Epithelial cell of proximal tubule (primary cell): Measurements from ENCODE around the gene REXO1. TPM values are rescaled to one million over a fixed set of nuclear protein-coding genes. Genes with fewer than 3 reads are reported as not detected.

ENCODE experiments used
- DNase-seq: peaks from one replicate; pipeline ENCODE4 v3.0.0-alpha.2; 2011; ENCODE audit warnings: low read depth
- H3K4me3 ChIP-seq: 2 replicates; pipeline ENCODE4 v1.5.1; 2011; ENCODE audit warnings: low read depth, mild to moderate bottlenecking, low read length
- CTCF ChIP-seq: conservative IDR thresholded peaks from 2 replicates; pipeline ENCODE4 v1.5.1; 2012; ENCODE audit warnings: low read depth, mild to moderate bottlenecking, low read length
- total RNA-seq: library from RNA; depleted of rRNA; stranded (reverse); fragments of >200 nt; gene quantifications from 2 replicates; pipeline ENCODE4 v1.2.3, GENCODE V29; 2015

REXO1 gene
- total RNA-seq, 1 donor from 2014 or later, result 18.4 TPM

GRCh38 chr19:1849132-1849474, 820 bp upstream of the REXO1 start:
- TF ChIP-seq CTCF, result no peak
- no peak overlapping the region for H3K4me3 ChIP-seq
- DNase-seq, result no peak

- H3K4me3 ChIP-seq, result peak overlapping the region; percentile 95
- DNase-seq, result no peak
- no peak for TF ChIP-seq CTCF
Observed at GRCh38 chr19:1847684-1848398, 442 bp downstream of the REXO1 start.

- TF ChIP-seq CTCF, result no peak
- H3K4me3 ChIP-seq, result peak overlapping the region; percentile 95
- DNase-seq, result no peak
Observed at GRCh38 chr19:1847348-1847683, 967 bp downstream of the REXO1 start.

GRCh38 chr19:1846517-1847204, 1.6 kb downstream of the REXO1 start:
- no peak for DNase-seq
- H3K4me3 ChIP-seq, result peak overlapping the region; percentile 95
- TF ChIP-seq CTCF, result no peak

GRCh38 chr19:1845642-1846041, 2.6 kb downstream of the REXO1 start:
- H3K4me3 ChIP-seq, result no peak overlapping the region
- DNase-seq, result no peak
- no peak for TF ChIP-seq CTCF

GRCh38 chr19:1845125-1845515, 3.2 kb downstream of the REXO1 start:
- DNase-seq, result no peak
- no peak for TF ChIP-seq CTCF
- H3K4me3 ChIP-seq, result no peak overlapping the region
